Tibial nerve (tissue), 3 donors: ENCODE measurements around the gene IKZF5.

Experiments used
- CTCF ChIP-seq, 5 experiments: fragments of 200-600 bp in 3 of 5; fragments of 450-650 bp in 2 of 5; sonication (generic) in 3 of 5; IDR thresholded peaks; one replicate each; pipeline ENCODE4 v1.5.1; 2016 to 2019; ENCODE audit warnings: antibody characterized with exemption in 5 of 5, mild to moderate bottlenecking in 3 of 5, moderate library complexity in 2 of 5
- POLR2A ChIP-seq, 2 donors: fragments of 450-650 bp; IDR thresholded peaks; one replicate each; pipeline ENCODE4 v1.6.1; 2017; ENCODE audit warnings: antibody characterized with exemption in 2 of 2, mild to moderate bottlenecking in 2 of 2, moderate library complexity in 2 of 2

GRCh38 chr10:122954731-122955050 lies 53.9 kb downstream of the IKZF5 start:
- TF ChIP-seq CTCF (IDR thresholded peaks at IDR 0.05) (no peak), POLR2A (IDR thresholded peaks at IDR 0.05) (no peak)
